AG08395 (cell line): ENCODE results near the gene AHDC1.

Source experiments
- DNase-seq: peaks from one replicate; pipeline ENCODE4 v3.0.0; 2012; ENCODE audit warnings: mixed read lengths, low spot score

AHDC1 gene

GRCh38 chr1:27615346-27616192, 11.6 kb upstream of the AHDC1 start:
- DNase-seq: no peak

GRCh38 chr1:27614625-27615344, 10.8 kb upstream of the AHDC1 start:
- no peak for DNase-seq

DNA sequence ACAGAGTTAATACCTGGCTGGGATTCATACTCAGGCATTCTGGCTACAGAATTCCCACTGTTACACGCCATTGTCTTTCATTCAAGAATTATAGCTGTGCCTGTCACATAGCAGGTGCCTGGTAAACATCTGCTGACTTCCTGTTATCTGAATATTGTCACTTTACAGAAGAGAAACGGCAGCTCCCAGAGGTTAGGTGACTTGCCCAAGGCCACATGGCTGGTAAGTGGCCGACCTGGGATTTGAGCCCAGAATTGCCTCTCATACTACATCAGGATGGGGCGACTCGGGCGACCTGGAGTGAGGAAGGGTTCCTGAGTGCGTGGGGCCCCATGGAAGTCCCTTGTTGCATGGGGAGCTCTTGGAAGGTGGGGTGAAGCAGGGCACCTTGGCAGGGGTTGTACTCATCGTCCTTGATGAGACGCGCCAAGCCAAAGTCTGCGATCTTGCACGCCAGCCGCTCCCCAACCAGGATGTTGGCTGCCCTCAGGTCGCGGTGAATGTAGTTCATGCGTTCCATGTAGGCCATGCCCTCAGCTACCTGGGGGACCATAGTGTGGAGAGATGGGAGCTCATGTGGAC, 10.2 kb upstream of the AHDC1 start:
- no peak for DNase-seq

GRCh38 chr1:27612718-27613117, 8.8 kb upstream of the AHDC1 start:
- no peak for DNase-seq

DNA sequence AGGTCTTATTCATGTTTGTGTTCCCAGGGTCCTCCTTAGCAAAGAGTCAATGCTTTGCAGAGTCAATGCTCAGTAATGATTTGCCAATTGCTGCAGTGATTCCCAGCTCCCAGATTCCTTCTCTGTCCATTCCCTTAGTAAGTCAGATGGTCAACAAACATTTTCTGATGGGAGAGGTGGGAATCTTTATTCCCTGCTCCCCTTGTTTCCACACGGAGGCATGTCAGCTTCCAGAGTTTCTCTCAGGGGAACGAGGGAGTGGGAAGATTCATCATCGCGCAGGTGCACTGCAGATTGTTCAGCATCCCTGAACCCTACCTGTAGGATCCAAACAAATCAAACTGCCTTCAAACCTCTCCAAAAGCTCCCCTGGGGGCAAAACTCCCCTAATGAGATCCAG, 7.5 kb upstream of the AHDC1 start:
- no peak for DNase-seq

DNA sequence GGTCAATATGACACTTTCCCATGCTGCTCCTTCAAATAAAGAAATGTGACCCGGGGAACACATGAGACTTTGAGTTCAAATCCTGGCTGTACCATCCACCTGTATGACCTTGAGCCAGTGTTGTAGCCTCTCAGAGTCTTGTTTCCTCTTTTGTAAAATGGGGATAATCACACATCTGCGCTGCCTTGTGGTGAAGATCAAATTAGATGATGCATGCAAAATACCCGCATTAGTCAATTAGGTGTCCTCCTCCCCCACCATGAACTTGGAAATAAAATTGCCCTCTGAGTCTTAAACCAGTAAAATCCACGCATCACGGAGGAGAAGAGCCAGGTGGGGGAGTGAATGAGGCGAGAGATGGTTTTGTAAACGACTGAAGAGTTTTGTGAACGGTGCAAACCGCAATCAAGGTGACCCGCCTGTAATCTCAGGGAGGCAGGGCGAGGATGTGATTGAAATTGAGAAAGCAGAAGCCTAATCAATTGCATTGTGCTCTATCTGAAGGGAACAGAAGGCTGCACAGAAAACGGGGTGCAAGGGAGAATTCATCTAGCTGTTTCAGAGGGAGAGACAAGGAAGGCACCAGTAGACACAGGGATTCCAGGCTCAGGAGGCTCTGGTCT, 5.8 kb upstream of the AHDC1 start:
- DNase-seq: no peak

DNA sequence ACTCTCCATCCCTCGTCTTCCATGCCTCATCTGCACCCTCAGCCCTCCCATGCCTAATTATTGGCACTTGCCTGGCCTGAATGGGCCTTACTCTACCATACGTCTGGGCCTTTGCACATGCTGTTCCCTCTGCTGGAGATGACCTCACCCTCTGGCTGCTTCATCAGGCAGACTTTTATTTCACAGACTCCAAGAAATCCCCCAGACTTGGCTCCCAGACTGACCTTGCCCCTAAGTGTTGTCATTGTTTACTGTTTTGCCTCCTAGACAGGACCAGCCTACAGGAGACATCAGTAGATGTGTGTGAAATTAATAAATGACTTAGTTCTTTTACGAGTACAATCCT, 5.2 kb upstream of the AHDC1 start:
- no peak for DNase-seq

GRCh38 chr1:27607239-27607804, 3.4 kb upstream of the AHDC1 start:
- DNase-seq: no peak

DNA sequence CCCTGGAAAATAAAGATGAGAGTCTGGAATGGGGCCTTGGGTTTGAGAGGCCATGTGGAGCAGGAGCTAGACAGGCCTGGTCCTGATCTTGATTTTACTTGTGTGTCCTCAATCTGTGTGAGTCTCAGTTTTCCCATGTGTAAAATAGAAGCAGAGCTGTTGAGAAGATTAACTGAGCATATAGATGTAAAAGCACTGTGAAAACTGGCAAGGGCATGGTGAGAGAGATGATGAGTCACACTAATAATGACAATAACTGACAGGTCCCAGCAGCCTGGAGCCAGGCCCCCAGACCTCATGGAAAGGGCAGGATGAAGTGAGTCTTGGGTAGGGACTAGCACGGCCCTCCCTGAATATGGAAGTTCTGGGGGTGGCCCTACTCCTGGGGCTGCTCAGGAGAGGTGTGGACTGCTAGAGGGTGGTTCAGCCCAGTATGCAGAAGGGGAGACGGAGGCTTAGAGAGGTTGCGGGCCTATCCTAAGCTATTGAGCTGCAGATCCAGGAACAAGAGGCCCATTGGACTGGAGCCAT, 2.8 kb upstream of the AHDC1 start:
- DNase-seq: no peak

GRCh38 chr1:27605796-27606707, 2.1 kb upstream of the AHDC1 start:
- DNase-seq: peak; percentile 53

DNA sequence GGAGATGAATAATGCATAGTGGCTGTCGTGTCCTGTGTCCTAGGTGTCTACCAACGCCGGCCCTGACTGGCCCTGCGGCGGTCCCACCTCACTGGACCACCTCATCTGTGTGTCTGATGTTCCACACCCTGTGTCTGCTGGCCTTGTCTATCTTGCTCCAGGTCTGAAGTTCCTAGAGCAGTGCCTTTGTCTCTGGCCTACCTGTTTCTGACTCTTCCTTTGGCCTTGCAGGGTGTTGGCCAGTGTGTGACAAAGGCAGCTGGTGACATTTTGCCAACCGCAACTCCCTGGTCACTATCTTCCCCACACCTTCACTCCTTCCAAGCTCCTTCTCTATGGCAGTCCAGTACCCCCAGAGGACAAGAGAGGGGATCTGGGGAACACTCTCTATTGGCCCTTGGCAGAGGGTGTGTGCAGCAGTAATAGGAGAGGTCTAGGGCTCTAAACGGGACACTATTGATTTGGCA, 1.4 kb upstream of the AHDC1 start:
- DNase-seq: no peak

DNA sequence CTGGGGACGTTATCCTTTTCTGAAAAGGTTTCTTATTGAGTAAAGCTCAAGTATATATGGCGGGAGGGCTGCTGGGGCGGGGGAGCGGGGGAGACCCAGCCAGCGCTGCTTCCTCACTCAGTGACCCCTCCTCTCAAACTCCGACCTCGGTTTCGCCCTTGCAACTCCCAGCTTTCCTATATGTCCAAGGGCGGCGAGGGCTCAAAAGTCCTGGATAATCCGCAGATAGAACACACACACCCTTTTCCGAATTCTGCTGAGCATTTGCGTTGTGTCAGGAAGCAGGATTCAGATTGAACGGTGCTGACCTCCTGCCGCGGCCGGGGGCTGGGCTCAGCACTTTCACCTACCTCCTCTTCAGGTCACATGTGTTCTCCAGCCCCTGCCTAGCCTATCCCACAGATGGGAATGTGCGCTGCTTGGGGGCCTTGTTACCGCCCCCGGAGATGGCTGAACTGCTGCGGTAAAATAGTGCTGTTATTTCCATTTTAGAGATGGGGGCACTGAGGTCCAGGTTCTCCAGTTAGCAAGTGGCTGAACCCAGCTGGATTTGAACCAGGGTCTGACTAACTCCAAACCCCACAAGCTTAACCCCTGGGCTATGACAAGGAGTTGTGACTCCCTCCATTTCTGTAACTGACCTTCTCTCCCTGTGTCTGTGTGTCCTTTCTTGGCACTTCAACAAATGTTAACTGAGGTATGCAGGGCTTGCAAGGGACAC, 795 bp upstream of the AHDC1 start:
- no peak for DNase-seq

- DNase-seq: no peak
These were observed 649 bp downstream of the AHDC1 start for GRCh38 chr1:27603309-27603680.

DNA sequence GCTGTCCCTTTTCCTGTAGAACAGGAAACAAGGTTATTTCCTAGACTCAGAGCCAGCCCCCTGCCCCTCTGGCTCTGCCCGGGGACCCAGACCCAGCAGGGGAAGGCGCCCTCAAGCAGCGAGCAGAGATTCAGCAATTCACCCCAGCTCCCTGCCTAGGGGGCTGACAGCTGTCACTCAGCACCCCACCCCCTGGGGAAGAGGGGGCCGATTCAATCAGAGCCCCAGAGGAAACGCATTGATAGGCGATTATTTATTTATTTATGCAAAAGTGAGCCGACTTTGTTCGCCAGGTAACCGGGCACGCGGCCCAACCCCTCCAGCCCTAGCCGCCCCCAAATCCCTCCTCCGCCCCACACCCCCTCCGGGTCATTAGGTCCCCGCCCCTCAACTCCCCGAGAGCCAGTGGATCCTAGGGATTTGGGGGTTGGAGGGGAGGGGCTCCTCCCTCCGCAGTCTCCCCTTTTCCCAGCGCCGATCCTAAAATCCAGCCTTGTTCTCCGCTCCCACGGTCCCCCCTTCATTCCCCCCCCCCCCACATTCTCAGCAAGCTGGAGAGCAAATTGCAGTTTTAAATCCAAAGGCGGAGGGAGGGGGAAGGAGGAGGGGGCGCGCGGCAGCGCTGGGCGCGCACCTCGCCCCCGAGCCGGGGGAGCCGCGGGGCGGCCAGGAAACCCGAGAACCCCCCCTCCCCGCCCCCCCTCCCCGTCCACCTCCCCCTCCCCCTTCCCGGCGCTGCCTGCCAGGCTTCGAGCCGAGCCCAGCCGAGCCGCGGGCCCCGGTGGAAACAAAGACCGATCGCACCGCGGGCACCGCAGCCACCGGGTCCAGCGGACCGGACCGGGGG, 1.3 kb downstream of the AHDC1 start:
- peak; percentile 67 for DNase-seq

GRCh38 chr1:27601771-27602461, 2.0 kb downstream of the AHDC1 start:
- DNase-seq: no peak

- DNase-seq: no peak
These were observed 2.6 kb downstream of the AHDC1 start for GRCh38 chr1:27601321-27601770.

DNA sequence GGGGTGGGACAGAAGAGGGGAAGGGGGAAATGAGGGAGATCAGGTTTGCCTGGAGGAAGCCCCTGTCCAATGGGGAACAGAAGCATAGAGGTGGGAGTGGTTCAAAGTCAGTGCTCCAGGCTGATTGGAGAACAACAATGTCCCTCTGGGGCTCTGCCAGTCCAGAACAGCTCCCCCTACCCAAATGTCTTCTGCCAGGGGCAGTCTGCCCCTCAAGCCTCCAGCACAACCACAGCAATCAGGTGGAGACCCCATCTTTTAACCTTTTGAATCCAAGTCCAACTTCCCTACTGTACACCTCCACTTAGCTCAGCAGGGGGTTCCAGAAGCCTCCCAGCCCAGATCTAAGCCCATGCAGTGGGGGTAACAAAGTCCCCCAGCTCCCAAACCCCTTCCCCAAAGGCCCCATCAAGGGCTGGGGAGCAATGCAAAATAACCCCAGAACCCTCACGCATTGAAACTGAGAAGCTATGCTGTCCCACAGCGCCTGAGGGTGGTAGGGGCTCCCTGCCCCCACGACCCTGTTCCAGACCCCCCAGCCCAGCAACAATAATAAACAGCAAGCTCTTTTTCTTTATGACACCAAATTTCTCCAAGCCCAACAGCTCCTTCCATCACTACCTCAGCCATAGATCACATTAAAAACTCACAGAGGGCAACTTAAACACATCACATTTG, 3.3 kb downstream of the AHDC1 start:
- DNase-seq: no peak
